Stimulated activated CD8-positive, alpha-beta memory T cell treated with anti-CD3 and anti-CD28 coated beads, Interleukin-12 subunit alpha, Interleukin-12 subunit beta, amount 100 ng/mL, for 24 hours (primary cell): Measurements from ENCODE around the gene ANXA5.

Experiments
- DNase-seq: peaks from one replicate; pipeline ENCODE4 v3.0.0-alpha.2; 2020; ENCODE audit errors: extremely low read depth

ANXA5 gene

DNA sequence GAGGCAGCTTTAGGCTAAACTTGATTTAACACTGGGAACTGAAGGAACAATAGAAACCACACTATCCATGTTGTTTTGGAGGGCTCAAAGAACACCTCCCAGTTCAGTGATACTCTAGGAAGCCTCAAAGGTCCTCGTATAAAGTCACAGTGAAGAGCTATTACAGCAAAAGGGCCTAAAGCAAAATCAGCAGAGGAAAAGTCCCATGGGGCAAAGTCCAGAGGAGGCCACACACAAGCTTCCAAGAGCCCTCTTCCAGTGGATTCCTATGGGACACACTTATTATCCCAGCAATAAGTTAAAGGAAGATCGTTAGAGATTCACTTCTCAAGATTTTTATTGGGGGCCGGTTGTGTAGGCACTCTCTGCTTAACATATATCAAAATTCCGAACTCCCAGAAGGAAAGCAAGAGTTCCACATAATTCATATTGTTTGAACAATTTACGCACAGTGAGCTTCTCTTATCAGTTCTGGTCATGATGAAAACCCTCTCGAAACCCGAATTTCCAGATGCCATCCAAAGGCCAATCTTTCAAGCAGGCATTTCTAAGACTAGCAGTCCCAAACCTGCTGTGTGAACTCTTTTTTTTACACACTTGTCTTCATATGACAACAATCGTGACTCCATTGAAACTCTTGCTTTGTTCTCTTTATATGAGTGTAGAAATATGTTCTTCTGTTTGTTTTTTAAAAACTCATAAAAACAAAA lies 53.7 kb downstream of the ANXA5 start:
- no peak for DNase-seq

DNA sequence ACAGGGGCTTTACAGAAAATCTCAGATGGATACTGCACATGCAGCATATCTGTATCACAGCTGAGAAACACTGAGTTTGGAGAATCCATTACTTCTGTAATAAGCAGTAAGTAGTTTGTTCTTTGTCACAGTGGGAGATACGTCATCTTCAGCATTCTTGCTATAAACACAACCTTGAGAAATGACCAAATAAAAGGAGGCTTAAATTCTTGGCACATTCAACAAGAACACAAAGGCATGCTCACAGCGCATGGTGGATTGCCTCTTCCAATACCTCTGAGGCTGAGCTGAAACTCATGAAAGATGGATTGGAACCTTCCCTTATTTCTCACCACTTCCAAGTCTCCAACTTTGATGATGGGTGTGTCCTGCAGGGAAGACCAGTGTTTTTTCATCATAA lies 54.5 kb downstream of the ANXA5 start:
- DNase-seq, result no peak

DNA sequence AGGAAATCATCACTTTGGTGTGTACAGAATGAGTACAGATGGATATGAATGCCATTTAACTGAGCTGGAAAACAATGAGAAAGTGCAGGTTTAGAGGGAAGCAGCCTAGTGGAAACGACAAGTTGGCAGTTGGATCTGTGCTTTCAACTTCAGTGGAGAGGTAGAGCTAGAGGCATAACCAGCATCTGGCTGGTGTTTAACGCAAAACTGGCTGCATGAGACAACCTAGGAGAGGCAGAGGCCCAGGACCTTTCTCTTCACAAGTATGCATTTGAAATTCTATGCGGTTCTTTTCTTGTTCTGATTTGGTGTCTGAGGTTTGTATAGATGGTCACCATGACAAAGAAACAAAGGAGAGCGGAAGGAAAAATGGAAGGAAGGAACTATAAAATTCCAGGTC lies 63.1 kb downstream of the ANXA5 start:
- DNase-seq, result no peak

DNA sequence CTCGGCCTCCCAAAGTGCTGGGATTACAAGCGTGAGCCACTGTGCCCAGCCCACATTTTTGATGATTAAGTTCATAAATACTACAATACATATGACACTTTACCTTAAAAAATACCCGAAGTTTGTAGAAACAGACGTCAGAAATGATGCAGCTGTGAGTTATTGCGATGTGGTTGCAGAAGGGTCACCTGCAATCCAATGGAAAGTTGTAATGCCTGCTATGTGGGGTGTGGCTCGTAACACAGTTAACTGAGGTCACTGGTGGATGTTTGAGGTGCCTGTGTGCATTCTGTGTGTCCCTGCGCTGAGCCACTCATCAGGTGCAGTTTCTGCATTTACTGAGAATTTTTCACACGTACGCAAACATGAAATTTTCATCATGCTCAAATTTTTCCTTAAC lies 64.1 kb downstream of the ANXA5 start:
- DNase-seq, result no peak
